SU-DHL-6 (cell line): ENCODE measurements around the gene RNF182.

Experiments
- H2AFZ ChIP-seq: fragments of 200-600 bp; sonication (generic); 2 replicates; pipeline ENCODE4 v1.6.1; 2014; ENCODE audit warnings: low read depth, mild to moderate bottlenecking, moderate library complexity, mixed read lengths, antibody characterized with exemption, low read length; ENCODE audit not compliant: severe bottlenecking
- H3F3A ChIP-seq: fragments of 200-600 bp; shearing (Covaris generic); 2 replicates; pipeline ENCODE4 v1.6.0; 2016; ENCODE audit warnings: antibody characterized with exemption, mild to moderate bottlenecking; ENCODE audit not compliant: insufficient read depth
- H3K27ac ChIP-seq: fragments of 200-600 bp; sonication (generic); 2 replicates; pipeline ENCODE4 v1.5.1; 2016; ENCODE audit warnings: low read depth, mild to moderate bottlenecking, low read length, moderate library complexity, mixed read lengths
- H3K27me3 ChIP-seq: fragments of 200-600 bp; sonication (generic), shearing (Covaris generic); 2 replicates; pipeline ENCODE4 v1.6.0; 2014; ENCODE audit warnings: mild to moderate bottlenecking, low read length
- H3K36me3 ChIP-seq: fragments of 200-600 bp; sonication (generic); 2 replicates; pipeline ENCODE4 v1.6.1; 2014; ENCODE audit warnings: mild to moderate bottlenecking, low read length, mixed read lengths
- H3K4me2 ChIP-seq: fragments of 300-600, 200-600 bp; shearing (Covaris generic), sonication (generic); 2 replicates; pipeline ENCODE4 v1.6.0; 2014; ENCODE audit warnings: low read length, low read depth, mild to moderate bottlenecking; ENCODE audit not compliant: poor library complexity, severe bottlenecking
- H3K4me3 ChIP-seq: fragments of 200-600 bp; sonication (generic); 2 replicates; pipeline ENCODE4 v1.5.1; 2014; ENCODE audit warnings: antibody characterized with exemption, low read length, mild to moderate bottlenecking, mixed read lengths; ENCODE audit not compliant: insufficient read depth, poor library complexity, severe bottlenecking
- H3K79me2 ChIP-seq: fragments of 200-600 bp; sonication (generic); 2 replicates; pipeline ENCODE4 v1.6.1; 2014; ENCODE audit warnings: mild to moderate bottlenecking, low read length, moderate library complexity; ENCODE audit not compliant: insufficient read depth
- H3K9ac ChIP-seq: fragments of 200-600 bp; sonication (generic); 2 replicates; pipeline ENCODE4 v1.7.0; 2014; ENCODE audit warnings: mild to moderate bottlenecking, low read length
- H3K9me2 ChIP-seq: fragments of 200-600 bp; sonication (generic); replicated peaks from 2 replicates; pipeline ENCODE4 v1.6.1; 2014; ENCODE audit warnings: low read length; ENCODE audit not compliant: insufficient read depth
- H3K9me3 ChIP-seq: fragments of 200-600 bp; sonication (generic); 2 replicates; pipeline ENCODE4 v1.6.1; 2014; ENCODE audit warnings: low read length, mixed read lengths; ENCODE audit not compliant: insufficient read depth
- H4K20me1 ChIP-seq: fragments of 200-600 bp; sonication (generic); 2 replicates; pipeline ENCODE4 v1.6.1; 2014; ENCODE audit warnings: low read depth, mild to moderate bottlenecking, antibody characterized with exemption, low read length, moderate library complexity, mixed read lengths
- EZH2phosphoT487 ChIP-seq: fragments of 200-600 bp; sonication (generic), shearing (Covaris generic); conservative IDR thresholded peaks from 2 replicates; pipeline ENCODE4 v1.6.1; 2018; ENCODE audit warnings: mild to moderate bottlenecking, antibody characterized with exemption, low read length, moderate library complexity, mixed read lengths
- TF ChIP-seq, protein P1 (sequence below): fragments of 200-600 bp; sonication (generic); IDR thresholded peaks from one replicate; pipeline ENCODE4 v1.5.1; 2017; ENCODE audit warnings: antibody characterized with exemption, mild to moderate bottlenecking, low read length, moderate library complexity; ENCODE audit not compliant: insufficient read depth, poor library complexity, severe bottlenecking

The RNF182 gene

DNA sequence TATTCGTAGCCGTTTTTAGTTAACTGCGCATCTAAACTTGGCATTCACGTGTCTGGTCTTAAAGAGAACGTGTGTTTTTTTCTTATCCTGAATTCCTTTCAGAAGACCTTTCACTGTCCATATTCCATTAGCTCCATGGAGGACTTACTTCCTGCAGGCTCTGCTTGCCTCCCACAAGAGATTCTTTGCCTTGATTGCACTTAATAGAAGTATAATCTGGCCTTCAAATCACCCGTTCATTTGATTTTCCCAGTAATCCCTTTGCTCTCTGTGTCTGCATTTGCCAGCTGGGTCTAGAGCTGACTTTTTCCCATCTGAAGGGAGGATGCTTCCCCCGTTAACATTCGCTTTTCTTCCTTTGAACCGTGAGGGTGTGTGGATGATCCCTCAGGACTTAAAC lies 79.5 kb downstream of the RNF182 start:
- H3F3A ChIP-seq, result no peaks in the 10 kb centered on the region
- H3K27ac ChIP-seq, result no peak overlapping the region
- H4K20me1 ChIP-seq, result no peaks in the 10 kb centered on the region
- H3K4me3 ChIP-seq, result no peak overlapping the region
- H3K9me2 ChIP-seq, result no peaks in the 10 kb centered on the region
- H3K79me2 ChIP-seq, result no peaks in the 10 kb centered on the region
- no peaks in the 10 kb centered on the region for H3K9me3 ChIP-seq
- H2AFZ ChIP-seq, result no peak overlapping the region
- H3K27me3 ChIP-seq, result no peaks in the 10 kb centered on the region
- TF ChIP-seq, protein P1, sequence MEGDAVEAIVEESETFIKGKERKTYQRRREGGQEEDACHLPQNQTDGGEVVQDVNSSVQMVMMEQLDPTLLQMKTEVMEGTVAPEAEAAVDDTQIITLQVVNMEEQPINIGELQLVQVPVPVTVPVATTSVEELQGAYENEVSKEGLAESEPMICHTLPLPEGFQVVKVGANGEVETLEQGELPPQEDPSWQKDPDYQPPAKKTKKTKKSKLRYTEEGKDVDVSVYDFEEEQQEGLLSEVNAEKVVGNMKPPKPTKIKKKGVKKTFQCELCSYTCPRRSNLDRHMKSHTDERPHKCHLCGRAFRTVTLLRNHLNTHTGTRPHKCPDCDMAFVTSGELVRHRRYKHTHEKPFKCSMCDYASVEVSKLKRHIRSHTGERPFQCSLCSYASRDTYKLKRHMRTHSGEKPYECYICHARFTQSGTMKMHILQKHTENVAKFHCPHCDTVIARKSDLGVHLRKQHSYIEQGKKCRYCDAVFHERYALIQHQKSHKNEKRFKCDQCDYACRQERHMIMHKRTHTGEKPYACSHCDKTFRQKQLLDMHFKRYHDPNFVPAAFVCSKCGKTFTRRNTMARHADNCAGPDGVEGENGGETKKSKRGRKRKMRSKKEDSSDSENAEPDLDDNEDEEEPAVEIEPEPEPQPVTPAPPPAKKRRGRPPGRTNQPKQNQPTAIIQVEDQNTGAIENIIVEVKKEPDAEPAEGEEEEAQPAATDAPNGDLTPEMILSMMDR, result no peak
- no peak for TF ChIP-seq EZH2phosphoT487
- no peak overlapping the region for H3K4me2 ChIP-seq
- no peak overlapping the region for H3K9ac ChIP-seq
- H3K36me3 ChIP-seq, result no peaks in the 10 kb centered on the region

DNA sequence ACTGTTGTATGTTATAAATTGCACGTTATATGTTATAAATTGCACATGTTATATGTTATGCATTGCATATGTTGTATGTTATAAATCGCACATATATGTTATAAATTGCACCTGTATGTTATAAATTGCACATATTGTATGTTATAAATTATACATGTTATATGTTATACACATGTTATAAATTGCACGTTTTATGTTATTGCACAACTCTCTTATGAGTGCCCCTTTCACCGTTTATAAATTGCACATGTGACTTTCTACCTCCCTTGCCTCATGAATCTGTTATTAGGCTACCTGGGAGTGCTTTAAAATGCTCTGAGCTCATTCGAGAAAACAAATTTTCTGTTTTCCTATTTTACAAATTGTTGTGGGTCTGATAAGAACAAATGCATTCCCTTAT lies 84.1 kb downstream of the RNF182 start:
- TF ChIP-seq EZH2phosphoT487, result no peak
- TF ChIP-seq, protein P1, result no peak
- no peaks in the 10 kb centered on the region for H3K79me2 ChIP-seq
- H3K9ac ChIP-seq, result no peak overlapping the region
- H3K4me2 ChIP-seq, result no peak overlapping the region
- no peaks in the 10 kb centered on the region for H3K36me3 ChIP-seq
- H4K20me1 ChIP-seq, result no peaks in the 10 kb centered on the region
- no peak overlapping the region for H3K4me3 ChIP-seq
- H3F3A ChIP-seq, result no peaks in the 10 kb centered on the region
- no peaks in the 10 kb centered on the region for H3K9me2 ChIP-seq
- H3K9me3 ChIP-seq, result no peaks in the 10 kb centered on the region
- no peak overlapping the region for H3K27ac ChIP-seq
- no peak overlapping the region for H2AFZ ChIP-seq
- H3K27me3 ChIP-seq, result no peaks in the 10 kb centered on the region

DNA sequence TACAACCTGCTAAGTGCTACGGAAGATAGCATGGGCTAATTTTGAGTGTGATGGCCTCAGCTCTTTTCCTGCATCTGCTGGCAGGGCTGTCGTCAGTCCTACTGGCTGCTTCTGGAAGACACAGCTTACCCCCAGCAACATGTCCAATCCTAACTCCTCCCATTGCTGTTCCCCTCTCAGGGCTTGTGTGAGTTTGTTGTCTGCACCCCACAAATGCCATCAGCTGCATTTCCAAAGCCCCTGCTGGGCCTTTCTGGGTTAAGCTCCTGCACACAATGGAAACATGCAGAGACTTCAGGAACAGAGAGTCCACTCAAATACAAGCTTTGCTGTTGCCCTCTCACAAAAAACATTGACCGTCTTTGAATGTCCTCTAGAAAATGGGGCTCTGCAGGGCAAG lies 84.7 kb downstream of the RNF182 start:
- H3K79me2 ChIP-seq, result no peaks in the 10 kb centered on the region
- H3K4me3 ChIP-seq, result no peak overlapping the region
- H3K36me3 ChIP-seq, result no peaks in the 10 kb centered on the region
- H3F3A ChIP-seq, result no peaks in the 10 kb centered on the region
- H3K27ac ChIP-seq, result no peak overlapping the region
- no peak overlapping the region for H2AFZ ChIP-seq
- TF ChIP-seq, protein P1, result no peak
- TF ChIP-seq EZH2phosphoT487, result no peak
- H3K27me3 ChIP-seq, result no peaks in the 10 kb centered on the region
- no peaks in the 10 kb centered on the region for H3K9me3 ChIP-seq
- H3K9me2 ChIP-seq, result no peaks in the 10 kb centered on the region
- no peak overlapping the region for H3K4me2 ChIP-seq
- H4K20me1 ChIP-seq, result no peaks in the 10 kb centered on the region
- no peak overlapping the region for H3K9ac ChIP-seq
